ENCODE data around the gene PIK3R5.
A peak's percentile ranks its signal among the peaks of the same experiment; 100 is the strongest.
"Not testable (repeated sequence)": the region's sequence is repeated elsewhere in the genome, so short reads cannot be mapped to it uniquely, and the experiment has no call there.

The PIK3R5 gene

DNA sequence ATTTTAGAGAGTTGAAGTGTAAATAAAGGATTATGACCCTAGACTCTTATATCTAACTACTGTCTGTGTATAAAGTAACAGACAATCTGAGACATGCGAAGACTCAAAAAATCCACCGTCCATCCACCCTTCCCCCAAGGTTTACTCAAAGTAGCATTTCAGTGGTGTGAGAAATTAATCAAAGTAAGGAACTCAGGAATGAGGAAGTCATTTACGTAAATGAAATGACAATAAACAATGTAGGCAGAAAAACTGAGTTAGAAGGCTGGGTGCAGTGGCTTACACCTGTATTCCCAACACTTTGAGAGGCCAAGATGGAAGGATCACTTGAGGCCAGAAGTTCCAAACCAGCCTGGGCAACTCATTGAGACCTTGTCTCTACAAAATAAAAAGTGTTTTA, 36.1 kb upstream of the PIK3R5 start:
- Mint-ChIP-seq H3K4me1 (peaks cover 6% of the 10 kb centered on the region), H3K27ac (ENCODE audit: low read depth) (no peak overlapping the region), H3K27me3 (peaks cover 57% of the 10 kb centered on the region), H3K9me3 (no peaks in the 10 kb centered on the region), H3K4me3 (peak overlapping the region; percentile 2), H3K36me3 (ENCODE audit: insufficient read depth) (peaks cover 2% of the 10 kb centered on the region)
- ATAC-seq (replicated peaks; ENCODE audit: extremely low read depth, poor library complexity, severe bottlenecking) (no peak), DNase-seq (ENCODE audit: low spot score in 2 of 2) (no peak)

DNA sequence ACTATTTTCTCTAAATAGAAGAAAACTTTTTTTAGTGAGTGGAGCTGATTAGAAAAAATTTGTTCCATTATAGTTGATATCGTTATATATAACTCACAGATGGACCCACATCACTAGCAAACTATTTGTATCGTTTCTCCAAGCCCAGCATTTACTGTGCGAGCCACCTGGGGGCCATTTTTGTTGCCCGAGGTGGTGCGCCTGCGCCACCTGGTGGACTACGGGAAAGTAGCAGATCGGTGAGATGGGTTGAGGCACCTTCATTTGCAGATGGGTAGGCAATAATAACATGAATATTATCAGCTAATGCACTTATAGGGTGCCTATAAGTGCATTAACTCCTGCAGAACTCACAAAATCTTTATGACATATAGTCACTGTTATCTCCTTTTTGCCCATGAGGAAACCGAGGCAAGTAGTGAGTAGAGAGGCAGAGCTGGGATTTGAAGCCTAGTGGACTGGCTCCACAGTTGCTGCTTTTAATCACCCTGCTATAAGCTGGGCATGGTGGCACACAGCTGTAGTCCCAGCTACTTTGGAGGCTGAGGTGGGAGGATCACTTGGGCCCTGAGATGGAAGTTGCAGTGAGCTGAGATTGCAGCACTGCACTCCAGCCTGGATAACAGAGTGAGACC, 32.6 kb upstream of the PIK3R5 start:
- ATAC-seq (replicated peaks; ENCODE audit: extremely low read depth, poor library complexity, severe bottlenecking) (peak; percentile 49), DNase-seq (ENCODE audit: low spot score in 2 of 2) (peak; percentile 64 to 75)
- H3K27ac Mint-ChIP-seq (ENCODE audit: low read depth): no peak overlapping the region
- H3K27me3 Mint-ChIP-seq: peaks cover 33% of the 10 kb centered on the region
- H3K4me3 Mint-ChIP-seq: no peak overlapping the region
- peaks cover 12% of the 10 kb centered on the region for H3K4me1 Mint-ChIP-seq
- no peaks in the 10 kb centered on the region for H3K36me3 Mint-ChIP-seq (ENCODE audit: insufficient read depth)
- no peaks in the 10 kb centered on the region for H3K9me3 Mint-ChIP-seq

DNA sequence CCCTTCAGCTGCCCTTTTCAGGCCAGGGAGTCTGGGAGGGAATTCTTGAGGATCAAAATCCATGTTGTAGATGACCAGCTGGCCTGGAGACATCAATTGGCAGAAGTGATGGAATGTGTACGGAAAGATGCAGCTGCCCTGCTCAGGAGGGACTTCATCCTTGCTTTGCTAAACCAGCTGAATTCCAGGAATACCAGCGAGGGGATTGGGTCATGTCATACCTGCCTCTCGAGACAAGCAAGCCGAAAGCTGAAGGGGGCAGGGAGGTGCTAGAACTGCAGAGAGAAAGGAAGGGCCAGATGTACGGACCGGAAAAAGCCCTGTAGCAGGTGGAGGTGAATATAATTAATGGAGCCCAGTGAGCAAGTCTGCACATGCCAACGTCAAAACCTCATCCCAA, 30.2 kb upstream of the PIK3R5 start:
- Mint-ChIP-seq H3K27ac (ENCODE audit: low read depth) (no peak overlapping the region), H3K27me3 (peaks cover 11% of the 10 kb centered on the region), H3K4me3 (no peak overlapping the region), H3K36me3 (ENCODE audit: insufficient read depth) (peaks cover 3% of the 10 kb centered on the region), H3K4me1 (peaks cover 10% of the 10 kb centered on the region), H3K9me3 (no peaks in the 10 kb centered on the region)
- ATAC-seq (replicated peaks; ENCODE audit: extremely low read depth, poor library complexity, severe bottlenecking) (no peak), DNase-seq (ENCODE audit: low spot score in 2 of 2) (no peak)

DNA sequence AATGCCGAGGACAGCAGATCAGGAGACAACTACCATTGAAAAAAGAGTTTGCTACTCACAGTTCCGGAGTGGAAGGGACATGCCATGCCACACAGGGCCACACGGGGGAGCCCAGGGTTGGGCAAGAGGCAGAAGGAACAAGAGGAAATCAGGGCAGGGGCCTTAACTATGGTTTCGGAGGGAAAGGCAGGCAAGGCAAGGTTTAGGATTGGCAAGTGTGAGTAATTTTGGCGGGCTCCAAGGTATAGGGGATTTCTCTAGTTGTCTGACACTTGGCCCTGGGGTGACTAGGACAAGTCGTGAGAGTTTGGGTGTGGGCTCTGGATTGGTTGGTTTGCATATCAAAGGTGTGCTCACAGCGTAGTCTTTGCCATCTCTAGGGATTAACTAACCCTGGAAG, 28.8 kb upstream of the PIK3R5 start:
- no peaks in the 10 kb centered on the region for H3K27me3 Mint-ChIP-seq
- ATAC-seq (replicated peaks; ENCODE audit: extremely low read depth, poor library complexity, severe bottlenecking): no peak
- H3K4me3 Mint-ChIP-seq: no peak overlapping the region

DNA sequence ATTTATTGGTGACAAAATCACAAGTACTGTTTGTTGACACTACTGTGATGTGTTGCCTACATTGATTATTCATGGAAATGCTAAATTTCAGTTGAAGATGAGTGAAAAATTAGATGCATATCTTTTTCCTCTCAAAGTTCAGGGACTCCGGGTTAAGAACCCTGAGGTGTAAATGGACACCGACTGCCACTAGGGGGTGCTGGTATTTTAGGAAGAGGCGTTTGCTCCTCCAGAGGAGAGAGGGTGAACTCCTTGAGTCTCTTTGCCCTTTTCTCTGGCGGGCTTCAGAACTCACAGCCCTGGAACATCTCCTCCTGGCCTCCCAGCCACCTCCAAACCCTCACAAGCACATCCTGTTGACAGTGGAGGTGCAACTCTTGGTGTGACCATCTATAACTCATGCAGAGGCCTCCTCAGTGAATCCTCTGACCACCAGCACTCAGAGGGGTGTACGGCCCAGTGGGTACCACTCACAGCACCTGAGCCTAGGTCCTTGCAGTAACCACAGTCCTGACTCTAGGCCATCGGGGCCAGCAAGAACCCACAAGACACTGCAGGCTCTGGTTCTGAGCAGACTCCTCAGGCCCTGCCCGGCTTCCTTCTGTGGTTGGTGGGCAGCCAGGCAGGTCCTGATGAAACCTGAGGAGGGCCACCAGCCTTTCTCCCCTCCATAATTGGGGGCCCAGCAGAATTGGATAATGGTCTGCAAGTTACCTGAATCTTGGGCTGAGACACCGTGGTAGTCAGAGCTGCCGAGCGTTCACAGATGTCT, 26.2 kb upstream of the PIK3R5 start:
- Mint-ChIP-seq H3K36me3 (ENCODE audit: insufficient read depth) (peaks cover 3% of the 10 kb centered on the region), H3K9me3 (no peaks in the 10 kb centered on the region), H3K4me1 (peaks cover 10% of the 10 kb centered on the region), H3K27me3 (no peaks in the 10 kb centered on the region), H3K27ac (ENCODE audit: low read depth) (no peak overlapping the region), H3K4me3 (no peak overlapping the region)
- peak; percentile 58 for ATAC-seq (replicated peaks; ENCODE audit: extremely low read depth, poor library complexity, severe bottlenecking)
- peak; percentile 44 for DNase-seq (ENCODE audit: low spot score in 2 of 2)

More for the DNA sequence above, 28.8 kb upstream of the PIK3R5 start:
- peaks cover 10% of the 10 kb centered on the region for H3K4me1 Mint-ChIP-seq
- H3K36me3 Mint-ChIP-seq (ENCODE audit: insufficient read depth): peaks cover 3% of the 10 kb centered on the region
- DNase-seq (ENCODE audit: low spot score in 2 of 2): peak; percentile 40 to 50
- no peak overlapping the region for H3K27ac Mint-ChIP-seq (ENCODE audit: low read depth)
- no peaks in the 10 kb centered on the region for H3K9me3 Mint-ChIP-seq

DNA sequence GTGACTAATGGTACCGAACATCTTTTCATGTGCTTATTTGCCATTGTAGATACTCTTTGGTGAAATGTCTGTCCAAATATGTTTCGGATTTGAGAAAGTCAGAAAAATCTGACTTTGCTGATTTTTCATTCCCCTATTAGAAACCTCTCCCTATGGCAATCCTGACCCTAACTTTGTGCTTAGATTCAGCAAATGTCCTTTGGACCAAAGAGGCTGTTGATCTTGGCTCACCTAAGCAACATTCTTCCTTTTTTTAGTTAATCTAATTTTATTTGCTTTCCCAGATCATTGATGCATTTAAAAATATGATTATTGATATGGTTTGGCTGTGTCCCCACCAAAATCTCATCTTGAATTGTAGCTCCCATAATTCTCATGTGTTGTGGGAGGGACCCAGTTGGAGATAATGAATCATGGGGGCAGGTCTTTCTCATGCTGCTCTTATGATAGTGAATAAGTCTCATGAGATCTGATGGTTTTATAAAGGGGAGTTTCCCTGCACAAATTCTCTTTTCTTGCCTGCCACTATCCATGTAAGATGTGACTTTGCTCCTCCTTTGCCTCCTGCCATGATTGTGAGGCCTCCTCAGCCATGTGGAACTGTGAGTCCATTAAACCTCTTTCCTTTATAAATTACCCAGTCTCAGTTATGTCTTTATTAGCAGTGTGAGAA, 22.9 kb upstream of the PIK3R5 start:
- peaks cover 18% of the 10 kb centered on the region for H3K4me1 Mint-ChIP-seq
- not testable (repeated sequence) for H3K36me3 Mint-ChIP-seq (ENCODE audit: insufficient read depth); H3K9me3 Mint-ChIP-seq; DNase-seq (ENCODE audit: low spot score in 2 of 2); H3K27me3 Mint-ChIP-seq; H3K27ac Mint-ChIP-seq (ENCODE audit: low read depth); H3K4me3 Mint-ChIP-seq; ATAC-seq (replicated peaks; ENCODE audit: extremely low read depth, poor library complexity, severe bottlenecking)

DNA sequence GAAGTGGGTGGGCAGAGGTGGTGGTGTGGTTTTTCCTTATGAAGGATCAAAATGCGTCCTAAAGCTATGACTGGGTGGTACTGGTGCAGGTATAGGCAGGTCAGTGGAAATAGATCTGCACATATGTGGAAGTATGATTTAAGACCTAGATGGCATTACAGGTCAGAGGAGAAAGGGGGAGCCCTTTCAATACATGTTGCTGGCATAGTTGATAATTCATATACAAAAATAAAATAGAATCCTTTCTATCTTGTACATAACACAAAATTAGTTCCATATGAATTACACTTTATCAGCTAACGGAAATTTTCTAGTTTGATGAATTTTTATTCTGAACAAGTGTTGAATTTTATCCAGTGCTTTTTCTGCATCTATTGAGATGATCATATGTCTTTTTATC, 20.8 kb upstream of the PIK3R5 start:
- DNase-seq (ENCODE audit: low spot score in 2 of 2) (no peak), ATAC-seq (replicated peaks; ENCODE audit: extremely low read depth, poor library complexity, severe bottlenecking) (no peak)
- Mint-ChIP-seq H3K4me3 (no peak overlapping the region), H3K36me3 (ENCODE audit: insufficient read depth) (peaks cover 1% of the 10 kb centered on the region), H3K9me3 (no peaks in the 10 kb centered on the region), H3K4me1 (peaks cover 14% of the 10 kb centered on the region), H3K27me3 (no peaks in the 10 kb centered on the region), H3K27ac (ENCODE audit: low read depth) (no peak overlapping the region)

DNA sequence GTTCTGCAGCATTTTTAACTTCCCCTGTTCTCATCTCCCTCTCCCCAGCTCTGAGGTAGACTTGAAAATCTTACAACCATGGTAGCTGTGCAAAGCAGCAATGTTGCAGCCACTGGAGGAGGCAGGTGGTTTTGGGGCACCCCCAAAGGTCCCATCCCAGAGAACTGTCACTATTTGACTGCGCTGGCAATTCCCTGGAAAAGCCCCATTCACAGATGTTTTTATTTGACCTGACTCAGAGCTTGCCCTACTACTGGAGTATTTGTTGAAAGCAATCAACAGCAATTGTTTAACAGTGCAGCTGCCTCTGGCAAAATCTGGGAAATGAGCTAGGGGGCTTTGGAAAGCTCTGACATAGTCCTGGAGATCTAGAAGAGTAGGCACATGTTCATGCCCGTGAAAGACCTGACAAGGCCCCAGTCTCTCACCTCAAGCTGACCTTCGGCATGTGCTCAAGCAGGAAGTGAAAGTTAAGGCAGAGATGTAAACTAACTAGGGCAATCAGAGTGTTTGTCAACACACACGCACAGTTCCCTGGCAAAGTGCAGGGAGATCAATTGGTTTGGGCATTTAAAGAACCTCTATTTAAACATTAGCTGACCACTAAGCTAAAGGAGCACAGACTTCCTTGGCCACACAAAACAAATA, 19.7 kb upstream of the PIK3R5 start:
- Mint-ChIP-seq H3K27ac (ENCODE audit: low read depth) (no peak overlapping the region), H3K4me3 (no peak overlapping the region), H3K4me1 (peaks cover 13% of the 10 kb centered on the region), H3K9me3 (no peaks in the 10 kb centered on the region), H3K27me3 (no peaks in the 10 kb centered on the region), H3K36me3 (ENCODE audit: insufficient read depth) (peaks cover 1% of the 10 kb centered on the region)
- ATAC-seq (replicated peaks; ENCODE audit: extremely low read depth, poor library complexity, severe bottlenecking) (no peak), DNase-seq (ENCODE audit: low spot score in 2 of 2) (no peak)

DNA sequence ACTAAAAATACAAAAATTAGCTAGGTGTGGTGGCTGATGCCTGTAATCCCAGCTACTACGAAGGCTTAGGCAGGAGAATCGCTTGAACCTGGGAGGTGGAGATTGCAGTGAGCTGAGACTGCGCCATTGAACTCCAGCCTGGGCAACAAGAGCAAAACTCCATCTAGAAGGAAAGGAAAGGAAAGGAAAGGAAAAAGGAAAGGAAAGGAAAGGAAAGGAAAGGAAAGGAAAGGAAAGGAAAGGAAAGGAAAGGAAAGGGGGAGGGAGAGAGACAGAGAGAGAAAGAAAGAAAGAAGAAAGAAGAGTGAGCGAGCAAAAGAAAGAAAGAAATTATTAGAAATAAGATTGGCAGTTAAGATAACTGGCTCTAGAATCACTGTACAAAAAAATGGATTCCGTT, 18.7 kb upstream of the PIK3R5 start:
- DNase-seq (ENCODE audit: low spot score in 2 of 2); H3K27me3 Mint-ChIP-seq; H3K27ac Mint-ChIP-seq (ENCODE audit: low read depth); H3K4me3 Mint-ChIP-seq; H3K9me3 Mint-ChIP-seq; ATAC-seq (replicated peaks; ENCODE audit: extremely low read depth, poor library complexity, severe bottlenecking); H3K36me3 Mint-ChIP-seq (ENCODE audit: insufficient read depth): not testable (repeated sequence)
- H3K4me1 Mint-ChIP-seq: peaks cover 13% of the 10 kb centered on the region

DNA sequence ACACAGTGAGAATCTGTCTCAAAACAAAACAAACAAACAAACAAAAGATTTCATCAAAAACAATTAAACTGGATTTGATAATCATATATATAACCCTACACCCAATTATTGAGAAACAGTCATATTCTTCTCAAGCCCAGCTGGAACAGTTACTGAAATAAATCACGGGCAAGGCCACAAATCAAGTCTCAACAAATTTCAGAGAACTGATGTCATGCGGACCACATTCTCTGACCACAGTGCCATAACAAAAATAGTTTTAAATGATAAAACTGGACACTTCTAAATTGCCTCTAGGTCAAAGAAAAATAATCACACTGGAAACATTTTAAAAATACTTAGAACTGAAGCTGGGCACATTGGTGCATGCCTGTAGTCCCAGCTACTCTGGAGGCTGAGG, 15.9 kb upstream of the PIK3R5 start:
- Mint-ChIP-seq H3K9me3 (no peaks in the 10 kb centered on the region), H3K36me3 (ENCODE audit: insufficient read depth) (peaks cover 1% of the 10 kb centered on the region), H3K27me3 (no peaks in the 10 kb centered on the region), H3K4me1 (peaks cover 13% of the 10 kb centered on the region), H3K27ac (ENCODE audit: low read depth) (no peak overlapping the region), H3K4me3 (no peak overlapping the region)
- no peak for ATAC-seq (replicated peaks; ENCODE audit: extremely low read depth, poor library complexity, severe bottlenecking)
- no peak for DNase-seq (ENCODE audit: low spot score in 2 of 2)

DNA sequence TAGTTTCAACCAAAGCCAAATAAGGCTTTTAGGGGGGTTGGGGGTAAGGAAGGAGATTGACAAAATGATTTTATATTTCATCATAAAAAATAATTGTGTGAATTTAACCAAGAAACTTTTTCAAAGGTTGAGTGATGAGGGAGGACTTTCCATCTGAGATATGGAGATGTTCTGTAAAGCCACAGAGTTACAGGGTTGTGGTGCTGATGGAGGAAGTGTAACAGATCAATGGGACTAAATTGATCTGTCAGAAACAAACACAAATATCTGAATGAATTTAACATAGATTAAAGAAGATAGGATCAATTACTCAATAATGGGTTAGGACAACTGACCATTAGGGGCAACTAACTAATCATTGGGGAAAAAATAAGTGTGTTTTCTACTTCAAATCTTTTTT, 14.2 kb upstream of the PIK3R5 start:
- DNase-seq (ENCODE audit: low spot score in 2 of 2) (no peak), ATAC-seq (replicated peaks; ENCODE audit: extremely low read depth, poor library complexity, severe bottlenecking) (no peak)
- no peaks in the 10 kb centered on the region for H3K9me3 Mint-ChIP-seq
- H3K27me3 Mint-ChIP-seq: no peaks in the 10 kb centered on the region
- H3K27ac Mint-ChIP-seq (ENCODE audit: low read depth): no peak overlapping the region
- no peaks in the 10 kb centered on the region for H3K4me1 Mint-ChIP-seq
- no peak overlapping the region for H3K4me3 Mint-ChIP-seq
- peaks cover 1% of the 10 kb centered on the region for H3K36me3 Mint-ChIP-seq (ENCODE audit: insufficient read depth)

DNA sequence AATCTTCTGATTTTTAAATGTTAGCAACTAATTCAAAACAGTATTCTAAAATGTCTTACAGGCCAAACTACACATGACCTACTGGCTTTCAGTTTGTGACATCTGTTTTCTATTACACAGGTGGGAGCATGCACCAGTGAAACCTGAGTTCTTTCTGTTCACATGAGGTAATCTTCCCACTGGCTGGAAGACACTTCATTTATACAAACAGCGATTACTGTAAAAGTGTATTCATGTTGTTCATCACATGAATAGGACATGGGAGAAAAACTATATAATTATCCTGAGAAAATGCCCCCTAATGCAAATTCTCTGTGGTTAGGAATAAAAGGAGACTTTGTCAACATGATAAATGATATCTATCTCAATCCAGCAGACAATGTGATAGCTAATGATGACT, 11.1 kb upstream of the PIK3R5 start:
- Mint-ChIP-seq H3K9me3 (no peaks in the 10 kb centered on the region), H3K27ac (ENCODE audit: low read depth) (no peak overlapping the region), H3K36me3 (ENCODE audit: insufficient read depth) (no peaks in the 10 kb centered on the region), H3K4me1 (no peaks in the 10 kb centered on the region), H3K27me3 (no peaks in the 10 kb centered on the region), H3K4me3 (no peak overlapping the region)
- ATAC-seq (replicated peaks; ENCODE audit: extremely low read depth, poor library complexity, severe bottlenecking): no peak
- no peak for DNase-seq (ENCODE audit: low spot score in 2 of 2)
